Fibroblast of skin of back (primary cell): ENCODE results near the gene ARID3A.
"Not testable (repeated sequence)": the region's sequence is repeated elsewhere in the genome, so short reads cannot be mapped to it uniquely, and the experiment has no call there.

Source experiments
- DNase-seq: peaks from one replicate; pipeline ENCODE4 v3.0.0-alpha.2; 2013

Gene ARID3A

DNA sequence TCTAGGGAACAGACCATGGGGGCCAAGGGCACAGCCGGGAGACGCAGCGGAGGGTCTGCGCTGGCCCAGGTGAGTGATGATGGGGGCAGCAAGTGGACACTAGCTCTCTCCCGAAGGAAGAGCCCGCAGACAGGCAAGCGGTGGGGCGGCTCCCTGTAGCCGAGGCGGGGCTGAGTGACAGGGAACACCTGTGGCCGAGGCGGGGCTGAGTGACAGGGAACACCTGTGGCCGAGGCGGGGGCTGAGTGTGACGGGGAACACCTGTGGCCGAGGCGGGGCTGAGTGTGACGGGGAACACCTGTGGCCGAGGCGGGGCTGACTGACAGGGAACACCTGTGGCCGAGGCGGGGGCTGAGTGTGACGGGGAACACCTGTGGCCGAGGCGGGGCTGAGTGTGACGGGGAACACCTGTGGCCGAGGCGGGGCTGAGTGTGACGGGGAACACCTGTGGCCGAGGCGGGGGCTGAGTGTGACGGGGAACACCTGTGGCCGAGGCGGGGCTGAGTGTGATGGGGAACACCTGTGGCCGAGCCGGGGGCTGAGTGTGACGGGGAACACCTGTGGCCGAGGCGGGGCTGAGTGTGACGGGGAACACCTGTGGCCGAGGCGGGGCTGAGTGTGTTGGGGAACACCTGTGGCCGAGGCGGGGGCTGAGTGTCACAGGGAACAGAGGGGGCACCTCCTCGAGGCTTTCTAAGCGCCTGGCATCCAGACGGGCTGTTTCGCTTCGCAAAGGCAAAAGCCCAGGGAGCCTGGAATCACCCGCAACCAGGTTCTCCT is 34.2 kb upstream of the ARID3A start:
- DNase-seq, result not testable (repeated sequence)

DNA sequence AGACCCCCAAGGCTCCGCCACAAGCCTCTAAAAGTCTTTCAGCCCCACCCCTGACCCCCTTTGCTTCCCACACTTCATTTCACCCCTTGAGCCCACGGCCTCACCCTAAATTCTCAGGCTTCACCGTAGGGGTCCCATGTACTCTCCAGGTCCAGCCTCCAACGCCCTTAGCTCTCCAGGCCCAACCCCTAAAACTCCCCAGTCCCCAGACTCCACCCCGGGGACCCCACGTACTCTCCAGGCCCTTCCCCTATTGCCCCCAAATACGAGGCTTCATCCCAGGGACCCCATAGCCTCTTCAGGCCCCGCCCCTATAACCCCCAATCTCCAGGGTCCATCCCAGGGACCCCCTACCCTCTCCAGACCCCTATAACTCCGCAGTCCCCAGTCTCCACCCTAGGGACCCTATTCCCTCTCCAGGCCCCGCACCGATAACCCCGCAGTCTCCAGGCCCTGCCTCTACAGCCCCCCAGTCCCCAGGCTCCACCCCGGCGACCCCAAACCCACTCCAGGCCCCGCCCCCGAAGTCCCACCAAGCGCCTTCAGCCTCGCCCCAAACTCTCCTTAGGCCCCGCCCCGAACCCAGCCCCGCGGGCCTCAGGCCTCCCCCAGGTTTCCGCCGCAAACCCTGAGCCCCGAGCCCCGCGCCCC is 33.5 kb upstream of the ARID3A start:
- no peak for DNase-seq

DNA sequence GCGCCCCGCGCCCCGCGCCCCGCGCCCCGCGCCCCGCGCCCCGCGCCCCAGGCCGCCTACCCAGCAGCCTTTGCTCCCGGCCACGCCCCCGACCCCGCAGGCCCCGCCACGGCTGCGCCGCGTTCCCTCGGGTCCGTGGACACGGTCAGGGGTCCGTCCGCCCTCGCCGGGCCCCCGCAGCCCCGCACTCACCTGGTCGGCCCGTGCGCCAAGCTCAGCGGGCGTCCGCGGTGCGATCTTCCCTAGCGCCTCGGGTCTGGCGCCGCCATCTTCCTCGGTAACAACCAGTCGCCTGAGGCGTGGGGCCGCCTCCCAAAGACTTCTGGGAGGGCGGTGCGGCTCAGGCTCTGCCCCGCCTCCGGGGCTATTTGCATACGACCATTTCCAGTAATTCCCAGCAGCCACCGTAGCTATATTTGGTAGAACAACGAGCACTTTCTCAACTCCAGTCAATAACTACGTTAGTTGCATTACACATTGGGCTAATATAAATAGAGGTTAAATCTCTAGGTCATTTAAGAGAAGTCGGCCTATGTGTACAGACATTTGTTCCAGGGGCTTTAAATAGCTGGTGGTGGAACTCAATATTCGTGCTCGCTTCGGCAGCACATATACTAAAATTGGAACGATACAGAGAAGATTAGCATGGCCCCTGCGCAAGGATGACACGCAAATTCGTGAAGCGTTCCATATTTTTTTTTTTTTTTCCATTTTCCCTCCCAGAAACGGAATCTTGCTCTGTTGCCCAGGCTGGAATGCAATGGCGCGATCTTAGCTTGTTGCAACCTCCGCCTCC is 32.7 kb upstream of the ARID3A start, which contains the start of the genes MED16 and RNU6-9:
TSS of gene MED16 (minus strand) at position 294 of the 796 bp plus-strand sequence. CDS start 2,056 bp downstream, outside the sequence.
TSS of gene RNU6-9 (plus strand) at position 591 of the 796 bp plus-strand sequence.
- DNase-seq, result peak; percentile 90

DNA sequence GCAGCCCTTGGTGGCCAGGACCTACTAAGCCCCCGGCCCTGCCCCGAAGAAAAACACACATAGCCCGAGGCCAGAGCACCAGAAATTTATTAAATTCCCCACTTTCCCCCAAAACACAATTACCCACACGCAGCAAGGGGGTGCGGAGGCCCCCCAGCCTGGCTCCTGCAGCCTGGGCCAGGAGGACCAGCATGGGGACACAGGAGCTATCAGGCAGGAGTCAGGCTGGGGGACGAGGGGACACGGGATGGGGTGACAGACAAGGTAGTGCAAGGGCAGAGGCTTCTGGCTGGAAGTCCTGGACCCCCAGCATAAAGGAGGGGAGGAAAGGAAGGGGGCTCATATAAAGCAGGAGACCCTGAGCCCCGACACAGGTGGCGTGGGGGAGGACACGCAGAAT is 29.4 kb upstream of the ARID3A start:
- no peak for DNase-seq

DNA sequence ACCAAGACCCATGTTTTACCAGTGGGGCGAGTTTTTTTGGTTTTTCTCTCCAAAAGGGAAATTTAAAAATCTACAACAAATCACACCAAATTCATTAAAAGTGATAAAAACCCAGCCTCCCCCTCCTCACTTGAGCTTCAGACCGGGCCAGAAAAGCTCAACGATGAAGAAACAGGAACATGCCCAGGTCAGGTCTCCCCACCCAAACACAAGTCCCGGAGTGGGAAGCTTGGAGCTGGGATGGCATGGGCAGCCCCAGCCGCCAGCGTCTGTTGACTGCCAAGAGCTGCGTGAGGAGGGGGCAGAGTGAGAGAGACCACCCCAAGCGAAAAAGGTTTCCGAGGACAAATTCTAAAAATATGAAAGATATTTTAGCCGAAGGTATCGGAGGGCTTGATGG is 28.8 kb upstream of the ARID3A start:
- no peak for DNase-seq

DNA sequence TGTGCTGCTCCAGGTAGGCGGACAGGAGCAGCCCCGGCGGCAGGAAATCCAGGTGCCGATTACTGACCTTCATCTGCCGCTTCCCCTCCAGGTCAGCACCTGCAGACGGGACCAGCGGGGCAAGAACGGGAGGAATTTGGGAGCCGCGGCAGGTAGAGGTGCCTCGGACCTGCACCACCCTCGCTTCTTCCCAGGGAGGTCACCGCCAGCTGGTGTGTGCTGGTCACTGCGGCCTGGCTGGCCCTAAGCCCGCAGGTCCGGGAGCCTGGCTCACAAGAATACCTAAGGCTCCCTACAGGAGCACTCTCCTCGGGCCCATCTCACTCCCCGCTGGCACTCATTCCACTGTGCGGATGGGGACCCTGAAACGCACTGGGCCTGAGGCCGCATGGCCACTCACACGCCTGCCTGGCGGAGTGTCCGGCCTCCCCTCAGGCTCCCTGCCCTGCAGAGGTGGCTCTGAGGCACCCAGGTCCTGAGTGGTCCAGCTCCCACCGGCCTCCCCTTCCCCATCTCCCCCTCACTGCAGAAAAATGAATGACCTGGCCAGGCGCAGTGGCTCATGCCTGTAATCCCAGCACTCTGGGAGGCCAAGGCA is 28.3 kb upstream of the ARID3A start:
- no peak for DNase-seq

DNA sequence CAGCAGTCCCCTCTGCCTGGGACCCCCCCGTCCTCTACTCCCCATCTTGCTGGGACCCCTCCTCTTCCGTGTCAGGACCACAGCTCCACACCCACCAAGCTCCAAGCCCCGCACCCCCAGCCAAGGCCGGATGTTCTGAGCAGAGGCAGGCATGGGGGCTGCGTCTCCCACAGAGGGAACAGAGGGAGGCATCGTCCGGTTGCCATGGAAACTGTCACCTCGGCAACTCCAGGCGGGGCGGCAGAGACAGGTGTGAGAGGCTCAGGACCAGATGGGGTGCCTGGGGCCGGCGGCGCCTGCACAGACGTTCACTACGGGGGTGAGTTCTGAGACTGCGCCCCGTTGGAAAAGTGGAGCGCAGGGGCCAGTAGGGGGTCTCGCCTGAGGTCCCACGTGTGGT is 27.2 kb upstream of the ARID3A start:
- DNase-seq, result no peak

DNA sequence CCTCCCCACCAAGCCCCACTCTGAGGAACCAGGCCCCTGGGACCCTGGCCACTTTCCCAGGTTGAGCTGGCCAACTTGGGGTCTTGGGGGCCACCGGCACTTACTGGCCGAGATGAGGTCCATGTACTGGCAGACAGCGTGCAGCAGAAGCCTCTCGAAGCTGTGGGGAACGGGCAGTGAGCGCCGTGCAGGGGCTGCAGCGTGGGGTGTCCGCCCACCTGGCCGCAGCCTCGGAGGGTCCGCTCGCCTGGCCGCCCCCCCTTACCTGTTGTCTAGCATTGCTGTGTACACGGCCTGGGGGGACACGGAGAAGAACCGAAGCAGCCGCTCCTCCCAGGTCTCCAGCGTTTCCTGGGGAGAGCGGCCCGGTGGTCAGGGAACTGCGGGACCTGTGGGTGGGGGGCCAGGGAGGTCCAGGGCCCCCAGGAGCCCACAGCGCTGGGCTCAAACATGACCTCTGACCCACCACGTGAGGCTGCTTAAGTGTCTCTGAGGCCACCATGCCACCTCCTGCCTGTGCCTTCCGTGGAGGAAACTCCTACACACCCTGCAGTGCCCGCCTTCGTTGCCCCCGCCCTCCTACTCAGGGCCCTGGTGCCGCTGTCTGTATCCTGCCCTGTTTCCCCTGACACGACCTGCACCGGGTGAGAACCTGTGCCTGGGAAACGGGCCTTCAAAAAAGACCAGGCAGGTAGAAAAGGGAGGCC is 26.3 kb upstream of the ARID3A start:
- DNase-seq, result no peak

DNA sequence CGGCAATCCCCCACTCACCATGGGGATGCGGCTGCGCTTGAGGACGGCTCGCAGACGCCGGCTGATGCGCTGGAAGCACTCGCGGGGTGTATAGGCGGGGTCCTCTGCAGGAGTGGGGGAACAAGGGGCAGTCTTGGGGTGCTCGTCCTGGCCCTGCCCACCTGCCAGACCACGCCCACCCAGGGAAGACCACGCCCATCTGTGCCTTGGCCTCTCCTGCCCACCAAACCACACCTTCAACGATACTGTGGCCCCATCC is 25.9 kb upstream of the ARID3A start:
- no peak for DNase-seq

DNA sequence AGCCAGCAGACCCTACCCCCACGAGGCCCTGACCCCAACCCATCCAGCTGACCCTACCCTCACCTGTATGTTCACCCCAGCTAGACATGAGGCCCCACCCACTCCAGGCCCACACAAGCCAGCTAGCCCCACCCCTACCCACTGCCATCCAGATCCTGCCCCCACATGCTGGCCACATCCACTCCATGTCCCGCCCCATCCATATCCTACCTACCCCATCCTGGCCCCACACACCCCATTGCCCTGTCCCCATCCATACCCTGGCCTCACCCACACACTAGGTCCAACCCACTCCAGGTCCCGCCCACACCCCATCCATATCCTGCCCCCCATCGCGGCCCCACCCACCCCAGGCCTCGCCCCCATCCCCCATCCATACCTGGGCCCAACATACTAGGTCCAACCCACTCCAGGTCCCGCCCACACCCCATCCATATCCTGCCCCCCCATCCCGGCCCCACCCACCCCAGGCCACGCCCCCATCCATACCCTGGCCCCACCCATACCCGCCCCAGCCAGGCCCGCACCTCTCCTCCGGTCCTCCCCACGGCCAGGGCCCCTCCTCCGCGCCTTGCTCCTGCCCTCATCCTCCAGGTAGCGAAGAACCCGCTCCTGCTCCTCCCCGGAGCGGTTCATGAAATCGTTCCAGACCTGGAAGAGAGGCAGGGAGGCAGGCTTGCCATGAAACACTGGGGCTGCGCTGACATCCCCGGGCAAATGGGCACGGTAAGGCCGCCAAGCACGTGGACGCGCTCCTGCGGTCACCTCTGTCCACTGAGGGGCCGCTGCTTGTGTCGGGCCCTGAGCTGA is 25.3 kb upstream of the ARID3A start:
- DNase-seq, result no peak

DNA sequence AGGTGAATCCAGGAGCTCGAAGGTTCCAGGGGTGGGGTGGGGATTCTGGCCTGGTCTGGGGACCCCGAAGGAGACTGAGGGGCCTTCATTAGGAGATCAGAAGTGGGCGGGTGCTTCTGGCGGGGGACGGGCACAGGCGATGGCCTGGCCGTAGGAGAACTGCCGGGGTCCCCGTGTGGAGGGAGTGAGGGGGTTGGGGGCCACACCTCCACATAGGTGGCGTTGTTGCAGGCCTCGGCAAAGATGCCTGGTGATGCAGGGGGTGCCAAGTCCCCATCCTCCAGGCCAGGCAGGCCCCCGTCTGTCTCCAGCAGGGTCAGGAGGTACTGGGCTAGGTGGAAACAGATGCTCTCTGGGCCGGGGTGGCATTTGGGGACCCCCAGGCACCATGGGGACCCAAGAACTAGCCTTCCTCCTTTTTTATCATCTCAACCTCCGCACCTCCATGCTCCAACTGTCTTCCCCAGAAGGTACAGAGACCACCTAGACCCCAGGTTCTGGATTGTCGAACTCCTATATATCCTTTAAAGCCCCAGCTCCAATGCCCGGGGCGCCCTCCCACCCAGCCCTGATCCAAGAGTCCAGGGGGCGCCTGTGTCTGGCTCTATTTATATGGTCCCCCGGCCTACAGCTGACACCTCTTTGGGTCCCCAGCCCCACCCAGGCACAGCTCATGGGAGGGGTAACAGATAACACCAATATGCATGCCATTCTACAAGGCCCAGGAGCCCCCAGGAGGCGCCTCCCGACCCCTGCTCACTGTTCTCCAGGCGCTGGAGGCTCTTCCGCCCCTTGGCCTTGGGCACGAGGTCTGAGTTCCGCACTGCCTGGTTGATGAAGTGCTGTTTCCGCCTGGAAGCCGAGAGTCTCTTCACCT is 24.4 kb upstream of the ARID3A start:
- no peak for DNase-seq

DNA sequence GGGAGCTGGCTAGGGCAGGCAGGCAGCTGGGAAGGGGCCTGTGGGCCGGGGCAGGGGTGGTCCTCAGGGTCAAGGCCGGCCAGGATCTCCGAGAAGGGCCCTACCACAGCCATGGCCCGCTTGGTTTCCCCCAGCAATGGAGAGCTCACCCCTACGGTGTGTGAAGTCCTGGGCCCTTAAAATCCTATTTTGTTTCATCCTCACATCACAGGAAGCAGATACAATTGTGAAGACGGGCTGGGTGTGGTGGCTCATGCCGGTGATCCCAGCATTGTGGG is 23.8 kb upstream of the ARID3A start:
- no peak for DNase-seq

DNA sequence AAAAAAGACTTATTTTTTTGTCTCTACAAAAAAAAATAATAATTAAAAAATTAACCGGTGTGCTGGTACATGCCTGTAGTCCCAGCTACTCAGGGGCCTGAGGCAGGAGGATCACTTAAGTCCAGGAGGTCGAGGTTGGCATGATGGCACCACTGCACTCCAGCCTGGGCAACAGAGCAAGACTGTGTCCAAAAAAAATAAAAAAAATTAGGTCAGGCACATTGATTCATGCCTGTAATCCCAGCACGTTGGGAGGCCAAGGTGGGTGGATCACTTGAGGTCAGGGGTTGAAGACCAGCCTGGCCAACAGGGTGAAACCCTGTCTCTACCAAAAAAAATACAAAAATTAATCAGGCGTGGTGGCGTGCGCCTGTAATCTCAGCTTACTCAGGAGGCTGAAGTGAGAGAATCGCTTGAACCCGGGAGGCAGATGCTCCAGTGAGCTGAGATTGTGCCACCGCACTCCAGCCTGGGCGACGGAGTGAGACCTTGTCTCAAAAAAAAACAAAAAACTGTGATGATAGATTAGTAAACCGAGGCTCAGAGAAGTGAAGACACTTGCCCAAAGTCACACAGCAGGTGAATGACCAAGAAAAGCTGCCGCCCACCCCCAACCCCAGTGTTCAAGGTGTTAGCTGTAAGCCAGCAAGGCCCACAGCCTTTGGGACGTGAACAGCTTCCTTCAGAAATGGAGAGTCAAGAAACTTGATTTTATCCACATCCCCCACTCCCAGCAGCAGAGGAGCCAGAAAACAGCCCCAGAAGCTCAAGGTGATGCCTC is 23.2 kb upstream of the ARID3A start:
- DNase-seq, result no peak

DNA sequence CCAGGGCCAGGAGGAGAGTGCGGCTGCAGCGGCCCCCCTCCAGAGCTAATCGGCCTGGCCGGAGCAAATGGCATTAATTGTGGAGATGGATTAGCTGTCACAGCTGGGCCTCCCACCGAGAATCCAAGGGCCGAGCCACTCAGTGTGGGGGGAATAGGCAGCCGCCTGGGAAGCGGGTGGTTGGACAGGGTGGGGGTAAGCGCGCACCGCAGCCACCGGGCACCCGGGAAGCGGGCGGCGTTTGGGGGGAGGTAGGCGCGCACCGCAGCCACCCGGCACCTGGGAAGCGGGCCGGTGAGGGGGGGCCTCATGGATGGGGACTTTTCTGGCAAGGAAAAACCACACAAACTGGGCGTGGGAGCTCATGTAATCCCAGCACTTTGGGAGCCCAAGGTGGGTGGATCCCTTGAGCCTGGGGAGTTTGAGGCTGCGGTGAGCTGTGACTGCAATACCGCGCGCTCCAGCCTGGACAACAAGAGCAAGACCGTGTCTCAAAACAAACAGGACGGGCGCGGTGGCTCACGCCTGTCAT is 22.5 kb upstream of the ARID3A start:
- peak; percentile 21 for DNase-seq

DNA sequence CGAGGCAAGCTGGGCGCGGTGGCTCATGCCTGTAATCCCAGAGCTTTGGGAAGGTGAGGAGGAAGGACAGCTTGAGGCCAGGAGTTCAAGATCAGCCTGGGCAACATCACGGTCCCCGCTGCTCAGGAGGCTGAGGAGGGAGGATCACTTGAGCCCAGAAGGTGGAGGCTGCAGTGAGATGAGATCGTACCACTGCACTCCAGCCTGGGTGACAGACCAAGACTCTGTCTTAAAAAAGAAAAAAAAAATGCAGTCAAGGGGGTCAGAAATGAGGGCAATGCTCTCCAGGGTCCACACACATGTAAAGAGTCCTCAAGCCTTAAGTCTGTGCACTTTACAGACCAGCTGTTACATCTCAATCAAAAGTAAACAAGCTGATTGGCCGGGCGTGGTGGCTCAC is 21.3 kb upstream of the ARID3A start:
- no peak for DNase-seq

DNA sequence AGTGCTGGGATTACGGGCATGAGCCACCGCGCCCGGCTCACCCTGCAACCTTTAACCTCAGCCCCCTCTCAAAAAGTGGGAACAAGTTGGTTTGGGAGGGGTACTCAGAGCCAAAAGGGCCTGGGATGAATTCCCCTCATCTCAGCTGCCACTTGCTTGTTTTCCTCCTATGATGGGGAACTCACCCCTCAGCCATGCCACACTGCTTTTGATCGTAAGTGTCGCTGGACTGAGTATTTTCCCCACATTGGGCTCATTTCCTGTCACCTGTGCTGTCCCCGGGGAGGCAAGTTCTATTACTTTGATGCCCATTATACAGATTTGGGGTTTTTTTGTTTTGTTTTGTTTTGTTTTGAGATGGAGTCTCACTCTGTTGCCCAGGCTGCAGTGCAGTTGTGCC is 19.4 kb upstream of the ARID3A start:
- no peak for DNase-seq

DNA sequence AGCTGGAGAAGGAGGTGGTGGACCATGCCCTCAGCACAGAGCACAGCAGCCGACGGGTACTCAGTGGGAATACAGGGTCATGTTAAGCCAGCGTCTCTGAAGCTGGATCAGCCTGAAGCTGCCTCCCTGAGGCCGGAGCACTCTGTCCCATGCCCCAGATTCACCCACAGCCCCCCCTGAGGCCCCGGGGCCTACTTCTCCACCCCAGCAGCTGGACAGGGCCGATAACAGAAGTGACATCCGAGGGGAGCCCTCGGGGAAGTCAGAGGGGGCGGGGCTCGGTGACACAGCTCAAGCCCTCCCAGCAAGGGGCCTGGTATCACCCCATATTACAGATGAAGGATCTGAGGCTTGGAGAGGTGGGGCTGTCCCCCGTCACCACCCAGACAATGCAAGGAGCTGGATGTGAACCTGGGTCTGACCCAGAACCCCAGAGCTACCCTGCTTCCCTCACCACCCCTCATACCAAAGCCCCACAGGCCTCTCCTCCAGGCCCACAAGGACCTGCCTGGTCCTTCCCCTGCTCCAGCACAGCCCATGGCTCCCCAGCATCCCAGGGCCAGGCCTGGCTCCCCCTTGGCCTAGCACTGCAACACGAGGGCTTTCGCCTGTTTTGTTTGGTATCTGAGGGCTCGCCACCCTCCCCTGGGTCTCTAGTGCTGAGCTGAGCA is 18.5 kb upstream of the ARID3A start:
- DNase-seq, result no peak

DNA sequence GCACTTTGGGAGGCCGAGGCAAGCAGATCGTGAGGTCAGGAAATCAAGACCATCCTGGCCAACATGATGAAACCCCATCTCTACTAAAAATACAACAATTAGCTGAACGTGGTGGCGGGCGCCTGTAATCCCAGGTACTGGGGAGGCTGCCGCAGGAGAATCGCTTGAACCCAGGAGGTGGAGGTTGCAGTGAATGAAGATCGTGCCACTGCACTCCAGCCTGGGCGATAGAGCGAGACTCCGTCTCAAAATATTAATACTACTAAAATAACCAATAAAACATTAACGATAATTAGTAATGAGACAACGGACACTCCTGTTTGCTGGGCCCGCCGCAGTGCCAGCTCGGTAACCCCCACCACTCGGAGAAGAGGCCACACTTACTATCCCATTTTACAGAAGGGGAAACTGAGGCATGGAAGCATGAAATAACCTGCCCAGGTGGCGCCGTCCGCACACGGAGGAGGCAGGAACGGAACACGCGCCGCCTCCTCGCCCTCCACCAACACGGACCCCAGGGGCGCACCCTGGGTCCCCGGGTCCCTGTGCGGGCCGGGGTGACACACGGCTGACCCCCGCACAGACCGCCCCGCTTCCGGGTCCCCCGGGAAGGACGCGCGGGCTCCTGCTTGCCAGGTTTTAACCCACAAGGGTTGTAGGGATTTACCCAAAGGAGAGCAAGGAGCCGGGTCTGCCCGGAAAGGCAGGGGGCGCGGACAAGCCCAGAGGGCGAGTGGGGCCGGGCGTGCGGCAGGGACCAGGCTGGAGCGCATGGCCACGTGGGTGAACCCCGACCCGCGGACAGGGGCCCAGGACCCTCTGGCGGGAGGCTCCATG is 14.4 kb upstream of the ARID3A start:
- no peak for DNase-seq
